Measurements from ENCODE around the gene HLCS.

The HLCS gene

GRCh38 chr21:36988536-36988935, 22.1 kb upstream of the HLCS start:
- Histone ChIP-seq H3K4me3 (ENCODE audit: low read depth in 1 of 2, low read length in 1 of 2) (no peak overlapping the region), H3K36me3 (no peaks in the 10 kb centered on the region), H3K9me3 (no peaks in the 10 kb centered on the region), H3K4me1 (ENCODE audit: control insufficient read depth in 1 of 2, insufficient read depth in 1 of 2, low read depth in 1 of 2, low read length in 1 of 2) (peaks cover 3 to 4% of the 10 kb centered on the region in 2 experiments), H3K27me3 (peaks cover 57% of the 10 kb centered on the region), H3K27ac (no peak overlapping the region)
- no peak for TF ChIP-seq CTCF (IDR thresholded peaks at IDR 0.05)

GRCh38 chr21:36987845-36988244, 21.4 kb upstream of the HLCS start:
- no peak for TF ChIP-seq CTCF (IDR thresholded peaks at IDR 0.05)
- Histone ChIP-seq H3K27me3 (peaks cover 53% of the 10 kb centered on the region), H3K4me3 (ENCODE audit: low read depth in 1 of 2, low read length in 1 of 2) (no peak overlapping the region), H3K9me3 (no peaks in the 10 kb centered on the region), H3K36me3 (no peaks in the 10 kb centered on the region), H3K4me1 (ENCODE audit: control insufficient read depth in 1 of 2, insufficient read depth in 1 of 2, low read depth in 1 of 2, low read length in 1 of 2) (peaks cover 3 to 4% of the 10 kb centered on the region in 2 experiments), H3K27ac (no peak overlapping the region)

- H3K9me3 ChIP-seq, result no peaks in the 10 kb centered on the region
- H3K27me3 ChIP-seq, result peaks cover 59% of the 10 kb centered on the region
- no peak overlapping the region for H3K27ac ChIP-seq
- no peak for TF ChIP-seq CTCF (IDR thresholded peaks at IDR 0.05)
- peaks cover 3 to 4% of the 10 kb centered on the region in 2 experiments for H3K4me1 ChIP-seq (ENCODE audit: control insufficient read depth in 1 of 2, insufficient read depth in 1 of 2, low read depth in 1 of 2, low read length in 1 of 2)
- no peaks in the 10 kb centered on the region for H3K36me3 ChIP-seq
- no peak overlapping the region for H3K4me3 ChIP-seq (ENCODE audit: low read depth in 1 of 2, low read length in 1 of 2)
Measured at GRCh38 chr21:36985751-36986594, 19.5 kb upstream of the HLCS start.

- H3K36me3 ChIP-seq, result no peaks in the 10 kb centered on the region
- peaks cover 61% of the 10 kb centered on the region for H3K27me3 ChIP-seq
- H3K9me3 ChIP-seq, result no peaks in the 10 kb centered on the region
- no peaks in the 10 kb centered on the region for H3K4me1 ChIP-seq (ENCODE audit: control insufficient read depth in 1 of 2, insufficient read depth in 1 of 2, low read depth in 1 of 2, low read length in 1 of 2)
- H3K4me3 ChIP-seq (ENCODE audit: low read depth in 1 of 2, low read length in 1 of 2), result no peak overlapping the region
- TF ChIP-seq CTCF (IDR thresholded peaks at IDR 0.05), result no peak
- no peak overlapping the region for H3K27ac ChIP-seq
Measured at GRCh38 chr21:36981977-36982700, 15.7 kb upstream of the HLCS start.

GRCh38 chr21:36981049-36981391, 14.6 kb upstream of the HLCS start:
- Histone ChIP-seq H3K4me3 (ENCODE audit: low read depth in 1 of 2, low read length in 1 of 2) (no peak overlapping the region), H3K27me3 (peaks cover 67% of the 10 kb centered on the region), H3K36me3 (no peaks in the 10 kb centered on the region), H3K4me1 (ENCODE audit: control insufficient read depth in 1 of 2, insufficient read depth in 1 of 2, low read depth in 1 of 2, low read length in 1 of 2) (peaks cover 0 to 5% of the 10 kb centered on the region in 2 experiments), H3K9me3 (no peaks in the 10 kb centered on the region), H3K27ac (no peak overlapping the region)
- TF ChIP-seq CTCF (IDR thresholded peaks at IDR 0.05), result no peak
